NK-92 (cell line): ENCODE data around the gene EPC1.
A peak's percentile ranks its signal among the peaks of the same experiment; 100 is the strongest.
"Not testable (repeated sequence)": the region's sequence is repeated elsewhere in the genome, so short reads cannot be mapped to it uniquely, and the experiment has no call there.

Experiments used
- DNase-seq: peaks from one replicate; lab custom pipeline; 2025; ENCODE audit not compliant: unreplicated experiment; lab: John Stamatoyannopoulos, UW

The EPC1 gene

GRCh38 chr10:32372000-32372875, 25.3 kb upstream of the EPC1 start:
- DNase-seq = no peak

- DNase-seq = no peak
These were observed 24.1 kb upstream of the EPC1 start for GRCh38 chr10:32371101-32371500.

- DNase-seq = no peak
These were observed 21.0 kb upstream of the EPC1 start for GRCh38 chr10:32367793-32368453.

- no peak for DNase-seq
These were observed 19.6 kb upstream of the EPC1 start for GRCh38 chr10:32366588-32366987.

GRCh38 chr10:32366111-32366510, 19.2 kb upstream of the EPC1 start:
- no peak for DNase-seq

GRCh38 chr10:32365404-32365803, 18.4 kb upstream of the EPC1 start:
- DNase-seq = not testable (repeated sequence)

GRCh38 chr10:32362571-32362970, 15.6 kb upstream of the EPC1 start:
- DNase-seq = no peak

GRCh38 chr10:32360884-32361283, 13.9 kb upstream of the EPC1 start:
- no peak for DNase-seq

GRCh38 chr10:32360241-32360640, 13.3 kb upstream of the EPC1 start:
- DNase-seq = no peak

GRCh38 chr10:32357056-32357735, 10.2 kb upstream of the EPC1 start:
- DNase-seq = no peak

GRCh38 chr10:32354690-32355089, 7.7 kb upstream of the EPC1 start:
- not testable (repeated sequence) for DNase-seq

GRCh38 chr10:32350811-32351350, 3.9 kb upstream of the EPC1 start:
- no peak for DNase-seq

- DNase-seq = no peak
These were observed 3.2 kb upstream of the EPC1 start for GRCh38 chr10:32349968-32350738.

- DNase-seq = no peak
These were observed 2.2 kb upstream of the EPC1 start for GRCh38 chr10:32349199-32349585.

GRCh38 chr10:32348297-32349198, 1.6 kb upstream of the EPC1 start:
- no peak for DNase-seq

GRCh38 chr10:32347363-32348022, 535 bp upstream of the EPC1 start:
- DNase-seq = no peak

- peak; percentile 73 for DNase-seq
These were observed 816 bp downstream of the EPC1 start for GRCh38 chr10:32346134-32346550.

GRCh38 chr10:32341596-32341995, 5.4 kb downstream of the EPC1 start:
- no peak for DNase-seq

- DNase-seq = no peak
These were observed 6.3 kb downstream of the EPC1 start for GRCh38 chr10:32340596-32341180.
